IPS-20b (cell line): ENCODE results near the gene ANKRD44.
A peak's percentile ranks its signal among the peaks of the same experiment; 100 is the strongest.

Source experiments
- H3K27ac ChIP-seq: one replicate; pipeline ENCODE4 v1.5.1; 2013; ENCODE audit warnings: low read length
- H3K27me3 ChIP-seq: 2 replicates; pipeline ENCODE4 v1.6.1; 2013; ENCODE audit warnings: mild to moderate bottlenecking, low read length, inconsistent platforms; ENCODE audit not compliant: insufficient read depth
- H3K36me3 ChIP-seq: 2 replicates; pipeline ENCODE4 v1.6.1; 2013; ENCODE audit warnings: low read depth, mild to moderate bottlenecking, inconsistent platforms, low read length, moderate library complexity; ENCODE audit not compliant: insufficient read depth
- H3K4me1 ChIP-seq: 2 replicates; pipeline ENCODE4 v1.6.1; 2013; ENCODE audit warnings: mild to moderate bottlenecking, control low read depth, inconsistent platforms, low read length, moderate library complexity; ENCODE audit not compliant: insufficient read depth
- H3K4me3 ChIP-seq: 2 replicates; pipeline ENCODE4 v1.5.1; 2013; ENCODE audit warnings: mild to moderate bottlenecking, low read length, inconsistent platforms
- H3K9ac ChIP-seq: 2 replicates; pipeline ENCODE4 v1.6.1; 2013; ENCODE audit warnings: low read depth, mild to moderate bottlenecking, inconsistent platforms, low read length, moderate library complexity
- H3K9me3 ChIP-seq: 2 replicates; pipeline ENCODE4 v1.6.1; 2013; ENCODE audit warnings: mild to moderate bottlenecking, low read depth, low read length, inconsistent platforms; ENCODE audit not compliant: insufficient read depth

ANKRD44 gene

GRCh38 chr2:196989496-196989895 lies 321.1 kb downstream of the ANKRD44 start:
- Histone ChIP-seq H3K4me3 (no peak overlapping the region), H3K27me3 (no peaks in the 10 kb centered on the region), H3K4me1 (peaks cover 14% of the 10 kb centered on the region; the same call in 1 of the 2 replicates), H3K9ac (no peak overlapping the region), H3K36me3 (no peaks in the 10 kb centered on the region), H3K27ac (no peak overlapping the region), H3K9me3 (no peaks in the 10 kb centered on the region)

GRCh38 chr2:196988639-196989038 lies 321.9 kb downstream of the ANKRD44 start:
- Histone ChIP-seq H3K36me3 (no peaks in the 10 kb centered on the region), H3K4me1 (peaks cover 14% of the 10 kb centered on the region; the same call in 1 of the 2 replicates), H3K9ac (no peak overlapping the region; the same call in 1 of the 2 replicates), H3K27me3 (no peaks in the 10 kb centered on the region), H3K4me3 (no peak overlapping the region), H3K27ac (no peak overlapping the region), H3K9me3 (no peaks in the 10 kb centered on the region)

- Histone ChIP-seq H3K4me3 (no peak overlapping the region), H3K9ac (peak overlapping the region; percentile 25; the same call in 1 of the 2 replicates), H3K27ac (no peak overlapping the region)
Measured at GRCh38 chr2:196987649-196988364, 322.8 kb downstream of the ANKRD44 start.

GRCh38 chr2:196987298-196987648 lies 323.3 kb downstream of the ANKRD44 start:
- Histone ChIP-seq H3K36me3 (no peaks in the 10 kb centered on the region), H3K27ac (no peak overlapping the region), H3K9ac (no peak overlapping the region), H3K4me3 (no peak overlapping the region), H3K9me3 (no peaks in the 10 kb centered on the region), H3K27me3 (no peaks in the 10 kb centered on the region), H3K4me1 (peaks cover 14% of the 10 kb centered on the region; the same call in 1 of the 2 replicates)

More at GRCh38 chr2:196987649-196988364, 322.8 kb downstream of the ANKRD44 start:
- Histone ChIP-seq H3K36me3 (no peaks in the 10 kb centered on the region), H3K27me3 (no peaks in the 10 kb centered on the region), H3K4me1 (peaks cover 14% of the 10 kb centered on the region; the same call in 1 of the 2 replicates), H3K9me3 (no peaks in the 10 kb centered on the region)

GRCh38 chr2:196985511-196986183 lies 324.9 kb downstream of the ANKRD44 start:
- peaks cover 14% of the 10 kb centered on the region; the same call in 1 of the 2 replicates for H3K4me1 ChIP-seq
- no peak overlapping the region for H3K9ac ChIP-seq
- no peak overlapping the region for H3K27ac ChIP-seq
- H3K27me3 ChIP-seq: no peaks in the 10 kb centered on the region
- no peaks in the 10 kb centered on the region for H3K9me3 ChIP-seq
- H3K36me3 ChIP-seq: no peaks in the 10 kb centered on the region
- no peak overlapping the region for H3K4me3 ChIP-seq

GRCh38 chr2:196984903-196985302 lies 325.7 kb downstream of the ANKRD44 start:
- H3K27ac ChIP-seq: no peak overlapping the region
- no peaks in the 10 kb centered on the region for H3K27me3 ChIP-seq
- H3K4me1 ChIP-seq: peaks cover 14% of the 10 kb centered on the region; the same call in 1 of the 2 replicates
- H3K9me3 ChIP-seq: no peaks in the 10 kb centered on the region
- no peaks in the 10 kb centered on the region for H3K36me3 ChIP-seq
- H3K4me3 ChIP-seq: no peak overlapping the region
- no peak overlapping the region for H3K9ac ChIP-seq

GRCh38 chr2:196983934-196984333 lies 326.6 kb downstream of the ANKRD44 start:
- no peaks in the 10 kb centered on the region for H3K9me3 ChIP-seq
- peaks cover 13% of the 10 kb centered on the region; the same call in 1 of the 2 replicates for H3K4me1 ChIP-seq
- no peaks in the 10 kb centered on the region for H3K27me3 ChIP-seq
- no peak overlapping the region for H3K4me3 ChIP-seq
- H3K9ac ChIP-seq: no peak overlapping the region
- H3K36me3 ChIP-seq: no peaks in the 10 kb centered on the region
- H3K27ac ChIP-seq: no peak overlapping the region

GRCh38 chr2:196980473-196980872 lies 330.1 kb downstream of the ANKRD44 start:
- no peaks in the 10 kb centered on the region for H3K27me3 ChIP-seq
- H3K27ac ChIP-seq: no peak overlapping the region
- no peaks in the 10 kb centered on the region for H3K36me3 ChIP-seq
- H3K9me3 ChIP-seq: no peaks in the 10 kb centered on the region
- H3K9ac ChIP-seq: no peak overlapping the region
- H3K4me1 ChIP-seq: no peaks in the 10 kb centered on the region; the same call in 1 of the 2 replicates
- H3K4me3 ChIP-seq: no peak overlapping the region

- H3K36me3 ChIP-seq: no peaks in the 10 kb centered on the region
- no peaks in the 10 kb centered on the region for H3K27me3 ChIP-seq
- no peak overlapping the region for H3K9ac ChIP-seq
- H3K4me1 ChIP-seq: no peaks in the 10 kb centered on the region; the same call in 1 of the 2 replicates
- no peak overlapping the region for H3K27ac ChIP-seq
- no peak overlapping the region for H3K4me3 ChIP-seq
- H3K9me3 ChIP-seq: no peaks in the 10 kb centered on the region
Measured at GRCh38 chr2:196980001-196980400, 330.6 kb downstream of the ANKRD44 start.

GRCh38 chr2:196977507-196977906 lies 333.1 kb downstream of the ANKRD44 start:
- Histone ChIP-seq H3K4me3 (no peak overlapping the region), H3K36me3 (no peaks in the 10 kb centered on the region), H3K4me1 (no peaks in the 10 kb centered on the region; the same call in 1 of the 2 replicates), H3K9ac (no peak overlapping the region), H3K27me3 (no peaks in the 10 kb centered on the region), H3K9me3 (no peaks in the 10 kb centered on the region), H3K27ac (no peak overlapping the region)

GRCh38 chr2:196974970-196975369 lies 335.6 kb downstream of the ANKRD44 start:
- Histone ChIP-seq H3K4me3 (no peak overlapping the region), H3K4me1 (no peaks in the 10 kb centered on the region; the same call in 1 of the 2 replicates), H3K27ac (no peak overlapping the region), H3K9ac (no peak overlapping the region), H3K36me3 (no peaks in the 10 kb centered on the region), H3K9me3 (no peaks in the 10 kb centered on the region), H3K27me3 (no peaks in the 10 kb centered on the region)
